ENCODE measurements around the gene HUNK.

DNA sequence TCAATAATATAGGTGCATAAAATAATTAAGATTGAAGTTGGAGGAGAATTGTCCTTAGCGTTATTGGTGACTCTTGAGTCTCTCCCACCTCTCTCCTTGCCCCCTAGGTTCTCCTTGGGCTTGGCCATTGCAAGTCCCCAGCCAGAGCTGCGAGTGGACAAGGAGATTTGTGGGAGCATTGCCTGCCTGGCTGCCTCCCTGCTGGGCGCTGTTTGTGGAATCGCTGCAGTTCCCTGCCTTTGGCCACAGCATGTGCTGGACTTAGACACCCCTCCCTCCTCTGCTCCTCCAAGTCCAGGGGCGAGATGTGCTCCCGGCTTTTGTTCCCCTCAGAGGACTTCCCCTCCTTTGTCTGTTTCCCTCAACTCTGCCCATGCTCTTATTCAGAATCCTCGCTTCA, 21.9 kb upstream of the HUNK start:
- no peak for TF ChIP-seq EZH2phosphoT487 (IDR thresholded peaks at IDR 0.05; ENCODE audit: low read length)
- TF ChIP-seq, protein P1, sequence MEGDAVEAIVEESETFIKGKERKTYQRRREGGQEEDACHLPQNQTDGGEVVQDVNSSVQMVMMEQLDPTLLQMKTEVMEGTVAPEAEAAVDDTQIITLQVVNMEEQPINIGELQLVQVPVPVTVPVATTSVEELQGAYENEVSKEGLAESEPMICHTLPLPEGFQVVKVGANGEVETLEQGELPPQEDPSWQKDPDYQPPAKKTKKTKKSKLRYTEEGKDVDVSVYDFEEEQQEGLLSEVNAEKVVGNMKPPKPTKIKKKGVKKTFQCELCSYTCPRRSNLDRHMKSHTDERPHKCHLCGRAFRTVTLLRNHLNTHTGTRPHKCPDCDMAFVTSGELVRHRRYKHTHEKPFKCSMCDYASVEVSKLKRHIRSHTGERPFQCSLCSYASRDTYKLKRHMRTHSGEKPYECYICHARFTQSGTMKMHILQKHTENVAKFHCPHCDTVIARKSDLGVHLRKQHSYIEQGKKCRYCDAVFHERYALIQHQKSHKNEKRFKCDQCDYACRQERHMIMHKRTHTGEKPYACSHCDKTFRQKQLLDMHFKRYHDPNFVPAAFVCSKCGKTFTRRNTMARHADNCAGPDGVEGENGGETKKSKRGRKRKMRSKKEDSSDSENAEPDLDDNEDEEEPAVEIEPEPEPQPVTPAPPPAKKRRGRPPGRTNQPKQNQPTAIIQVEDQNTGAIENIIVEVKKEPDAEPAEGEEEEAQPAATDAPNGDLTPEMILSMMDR (IDR thresholded peaks at IDR 0.05; ENCODE audit: low read length), result no peak

Data from MM.1S (cell line).